GM21381 (cell line): ENCODE data around the gene GPR183.
A peak's percentile ranks its signal among the peaks of the same experiment; 100 is the strongest.

Source experiments
- ATAC-seq: cut with Tn5 transposase; IDR thresholded peaks from one replicate; pipeline ENCODE4 v1.9.1; 2021; ENCODE audit warnings: mild to moderate bottlenecking, moderate library complexity; ENCODE audit not compliant: unreplicated experiment

Gene GPR183

GRCh38 chr13:99313501-99313900, 6.3 kb upstream of the GPR183 start:
- ATAC-seq: no peak

- ATAC-seq: no peak
These were observed 5.3 kb upstream of the GPR183 start for GRCh38 chr13:99312493-99312883.

GRCh38 chr13:99311748-99312492, 4.7 kb upstream of the GPR183 start:
- ATAC-seq: no peak

GRCh38 chr13:99311137-99311536, 3.9 kb upstream of the GPR183 start:
- ATAC-seq: no peak

- no peak for ATAC-seq
These were observed 3.3 kb upstream of the GPR183 start for GRCh38 chr13:99310382-99311031.

GRCh38 chr13:99308471-99309087, 1.4 kb upstream of the GPR183 start:
- no peak for ATAC-seq

GRCh38 chr13:99307648-99308339, 595 bp upstream of the GPR183 start:
- ATAC-seq: peak; percentile 43

GRCh38 chr13:99305566-99305965, 1.6 kb downstream of the GPR183 start:
- ATAC-seq: no peak

GRCh38 chr13:99305158-99305557, 2.0 kb downstream of the GPR183 start:
- no peak for ATAC-seq

- ATAC-seq: no peak
These were observed 2.7 kb downstream of the GPR183 start for GRCh38 chr13:99304541-99304940.

GRCh38 chr13:99303863-99304521, 3.2 kb downstream of the GPR183 start:
- no peak for ATAC-seq

- no peak for ATAC-seq
These were observed 4.3 kb downstream of the GPR183 start for GRCh38 chr13:99302637-99303505.

- ATAC-seq: no peak
These were observed 5.1 kb downstream of the GPR183 start for GRCh38 chr13:99301913-99302636.

GRCh38 chr13:99301056-99301838, 6.0 kb downstream of the GPR183 start:
- no peak for ATAC-seq

- ATAC-seq: no peak
These were observed 7.3 kb downstream of the GPR183 start for GRCh38 chr13:99299920-99300341.

- no peak for ATAC-seq
These were observed 7.8 kb downstream of the GPR183 start for GRCh38 chr13:99299256-99299919.

GRCh38 chr13:99298056-99298455, 9.1 kb downstream of the GPR183 start:
- ATAC-seq: no peak

GRCh38 chr13:99297331-99297730, 9.9 kb downstream of the GPR183 start:
- no peak for ATAC-seq
